ENCODE results near the gene PSG2. TPM values are rescaled to one million over a fixed set of nuclear protein-coding genes. Genes with fewer than 3 reads are reported as not detected.
"Not testable (repeated sequence)": the region's sequence is repeated elsewhere in the genome, so short reads cannot be mapped to it uniquely, and the experiment has no call there.

Gene PSG2
- total and polyA plus RNA-seq, 2 donors (not counting 3 experiments of a cell fraction or from before 2014, with no cell fraction given), result not detected

DNA sequence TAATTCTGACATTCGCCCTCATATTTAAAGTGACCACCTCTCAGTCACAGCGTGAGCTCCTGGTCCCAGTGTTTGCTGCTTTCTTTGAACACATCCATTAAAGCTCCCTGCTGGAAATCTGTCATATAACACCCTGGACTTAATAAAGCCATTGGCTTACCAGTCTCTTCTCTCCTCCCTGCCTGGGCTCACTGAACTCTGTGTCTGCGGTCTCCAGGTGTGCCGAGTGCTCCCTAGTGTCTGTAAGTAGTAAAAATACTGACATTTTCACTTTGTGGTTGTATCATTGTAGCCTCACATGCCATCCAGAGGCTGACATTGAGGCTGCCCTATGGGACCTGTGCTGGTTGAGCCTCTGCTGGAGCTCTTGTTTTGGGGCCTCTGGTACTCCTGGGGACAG lies 53.6 kb downstream of the PSG2 start:
- Histone ChIP-seq H3K4me2 (ENCODE audit: insufficient read depth, low read length) (no peak overlapping the region), H3K4me3 (replicated peaks in 1 of 3; ENCODE audit: insufficient read depth in 1 of 3, low read depth in 1 of 3, low read length in 3 of 3) (no peak overlapping the region), H3K27ac (ENCODE audit: insufficient read depth, low read depth, low read length) (no peak overlapping the region), H3K36me3 (ENCODE audit: control insufficient read depth in 2 of 2, extremely low read depth in 1 of 2, insufficient read depth in 2 of 2, low read length in 2 of 2) (no peaks in the 10 kb centered on the region), H3K9ac (replicated peaks; ENCODE audit: extremely low read depth, insufficient read depth, low read length) (no peak overlapping the region), H2AFZ (ENCODE audit: low read depth, low read length) (no peak overlapping the region), H3K4me1 (ENCODE audit: control insufficient read depth, extremely low read depth, insufficient read depth, low read length) (no peaks in the 10 kb centered on the region), H3K79me2 (ENCODE audit: control insufficient read depth, insufficient read depth, low read length) (no peaks in the 10 kb centered on the region), H3K9me3 (replicated peaks; ENCODE audit: control insufficient read depth, insufficient read depth, low read length) (no peaks in the 10 kb centered on the region), H3K9me1 (replicated peaks; ENCODE audit: control insufficient read depth, extremely low read depth, insufficient read depth, low read length) (no peaks in the 10 kb centered on the region), H4K20me1 (replicated peaks; ENCODE audit: control insufficient read depth, extremely low read depth, insufficient read depth, low read length) (no peaks in the 10 kb centered on the region), H3K27me3 (ENCODE audit: control insufficient read depth in 2 of 2, insufficient read depth in 2 of 2, low read length in 2 of 2) (no peaks in the 10 kb centered on the region)
- CTCF ChIA-PET, result no interaction called here
- dilution Hi-C loops (cut with MboI; ENCODE audit: extremely low pct_ligation_motif_present, low sequenced_read_pairs), result no loop called here
- no TSS peak for BruUV-seq (replicated peaks)
- POLR2A ChIA-PET, result no interaction called here
- FAIRE-seq (no peak), DNase-seq (ENCODE audit: low read depth, low spot score) (no peak)
- intact Hi-C loops (cut with micrococcal nuclease), result no loop called here
- TF ChIP-seq EZH2 (IDR thresholded peaks at IDR 0.05; ENCODE audit: borderline replicate concordance, low read depth, low read length, severe bottlenecking), result no peak
- TF ChIP-seq POLR2AphosphoS5 (IDR thresholded peaks at IDR 0.05; ENCODE audit: insufficient read depth, low read depth, low read length), result no peak
- TF ChIP-seq POLR2A (IDR thresholded peaks at IDR 0.05; ENCODE audit: low read depth, low read length), result no peak
- TF ChIP-seq MYC (IDR thresholded peaks at IDR 0.05; ENCODE audit: low read depth, low read length), result no peak

GRCh38 chr19:43027985-43028384 lies 54.5 kb downstream of the PSG2 start:
- H3K36me3 ChIP-seq (ENCODE audit: control insufficient read depth in 2 of 2, extremely low read depth in 1 of 2, insufficient read depth in 2 of 2, low read length in 2 of 2); dilution Hi-C loops (cut with MboI; ENCODE audit: extremely low pct_ligation_motif_present, low sequenced_read_pairs); H3K27ac ChIP-seq (ENCODE audit: insufficient read depth, low read depth, low read length); H3K4me3 ChIP-seq (replicated peaks in 1 of 3; ENCODE audit: insufficient read depth in 1 of 3, low read depth in 1 of 3, low read length in 3 of 3); intact Hi-C loops (cut with micrococcal nuclease); H3K9me3 ChIP-seq (replicated peaks; ENCODE audit: control insufficient read depth, insufficient read depth, low read length); H3K27me3 ChIP-seq (ENCODE audit: control insufficient read depth in 2 of 2, insufficient read depth in 2 of 2, low read length in 2 of 2); H3K4me2 ChIP-seq (ENCODE audit: insufficient read depth, low read length); BruUV-seq (replicated peaks); H3K4me1 ChIP-seq (ENCODE audit: control insufficient read depth, extremely low read depth, insufficient read depth, low read length); FAIRE-seq; H3K79me2 ChIP-seq (ENCODE audit: control insufficient read depth, insufficient read depth, low read length); DNase-seq (ENCODE audit: low read depth, low spot score); H3K9me1 ChIP-seq (replicated peaks; ENCODE audit: control insufficient read depth, extremely low read depth, insufficient read depth, low read length); H2AFZ ChIP-seq (ENCODE audit: low read depth, low read length); CTCF ChIA-PET; POLR2A ChIA-PET; H4K20me1 ChIP-seq (replicated peaks; ENCODE audit: control insufficient read depth, extremely low read depth, insufficient read depth, low read length); H3K9ac ChIP-seq (replicated peaks; ENCODE audit: extremely low read depth, insufficient read depth, low read length): not testable (repeated sequence)

DNA sequence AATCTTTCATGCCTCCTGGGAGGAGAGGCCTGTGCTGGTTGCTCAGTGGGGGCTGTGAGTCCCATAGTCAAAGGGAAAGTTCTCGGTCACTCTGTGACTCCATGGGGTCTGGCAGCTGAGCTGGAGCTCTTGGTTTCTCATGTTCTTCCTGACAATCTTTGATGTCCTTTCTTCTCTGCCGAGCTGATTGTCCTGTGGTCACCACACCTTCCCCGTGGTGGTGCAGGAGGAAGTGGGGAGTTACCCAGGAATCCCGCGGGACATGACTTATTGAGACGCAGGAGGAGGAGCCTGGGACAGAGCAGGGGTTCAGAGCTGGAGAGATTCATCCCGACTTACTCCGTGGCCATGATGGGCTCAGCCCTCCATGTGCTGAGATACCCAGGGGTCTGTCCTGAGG lies 55.4 kb downstream of the PSG2 start:
- H3K79me2 ChIP-seq (ENCODE audit: control insufficient read depth, insufficient read depth, low read length); H3K36me3 ChIP-seq (ENCODE audit: control insufficient read depth in 2 of 2, extremely low read depth in 1 of 2, insufficient read depth in 2 of 2, low read length in 2 of 2); H3K9me1 ChIP-seq (replicated peaks; ENCODE audit: control insufficient read depth, extremely low read depth, insufficient read depth, low read length); H3K4me1 ChIP-seq (ENCODE audit: control insufficient read depth, extremely low read depth, insufficient read depth, low read length); FAIRE-seq; dilution Hi-C loops (cut with MboI; ENCODE audit: extremely low pct_ligation_motif_present, low sequenced_read_pairs); H3K27ac ChIP-seq (ENCODE audit: insufficient read depth, low read depth, low read length); H3K27me3 ChIP-seq (ENCODE audit: control insufficient read depth in 2 of 2, insufficient read depth in 2 of 2, low read length in 2 of 2); H3K4me3 ChIP-seq (replicated peaks in 1 of 3; ENCODE audit: insufficient read depth in 1 of 3, low read depth in 1 of 3, low read length in 3 of 3); BruUV-seq (replicated peaks); H3K9ac ChIP-seq (replicated peaks; ENCODE audit: extremely low read depth, insufficient read depth, low read length); H2AFZ ChIP-seq (ENCODE audit: low read depth, low read length); intact Hi-C loops (cut with micrococcal nuclease); H3K9me3 ChIP-seq (replicated peaks; ENCODE audit: control insufficient read depth, insufficient read depth, low read length); H3K4me2 ChIP-seq (ENCODE audit: insufficient read depth, low read length); DNase-seq (ENCODE audit: low read depth, low spot score); POLR2A ChIA-PET; H4K20me1 ChIP-seq (replicated peaks; ENCODE audit: control insufficient read depth, extremely low read depth, insufficient read depth, low read length); CTCF ChIA-PET: not testable (repeated sequence)

DNA sequence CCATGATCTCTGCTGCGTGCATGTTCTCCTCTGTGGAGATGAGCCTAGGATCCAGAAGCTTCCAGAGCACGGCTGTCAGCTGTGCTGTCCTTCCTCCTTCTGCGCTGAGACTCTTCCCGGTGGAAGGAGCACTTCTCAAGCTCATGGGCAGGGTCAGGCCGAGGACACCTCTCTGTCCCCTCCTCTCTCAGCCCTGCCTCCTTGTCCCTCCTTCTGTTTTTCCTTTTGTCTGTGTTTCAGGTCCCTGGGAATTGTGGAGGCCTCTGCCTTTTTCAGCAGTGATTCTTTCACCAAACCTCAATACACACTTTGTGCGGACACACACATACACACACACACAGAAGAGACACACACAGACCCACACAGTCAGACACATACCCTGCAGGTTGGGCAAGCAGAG lies 56.1 kb downstream of the PSG2 start, which contains the start of gene PSG11:
TSS of gene PSG11 (minus strand) at position 101 of the 400 bp plus-strand sequence. CDS start at position 4, 97 bp downstream.
- H3K27ac ChIP-seq (ENCODE audit: insufficient read depth, low read depth, low read length); CTCF ChIA-PET; intact Hi-C loops (cut with micrococcal nuclease); H3K4me3 ChIP-seq (replicated peaks in 1 of 3; ENCODE audit: insufficient read depth in 1 of 3, low read depth in 1 of 3, low read length in 3 of 3); H3K4me2 ChIP-seq (ENCODE audit: insufficient read depth, low read length); H3K27me3 ChIP-seq (ENCODE audit: control insufficient read depth in 2 of 2, insufficient read depth in 2 of 2, low read length in 2 of 2); POLR2A ChIA-PET; FAIRE-seq; H2AFZ ChIP-seq (ENCODE audit: low read depth, low read length); H3K36me3 ChIP-seq (ENCODE audit: control insufficient read depth in 2 of 2, extremely low read depth in 1 of 2, insufficient read depth in 2 of 2, low read length in 2 of 2); H3K9ac ChIP-seq (replicated peaks; ENCODE audit: extremely low read depth, insufficient read depth, low read length); DNase-seq (ENCODE audit: low read depth, low spot score); BruUV-seq (replicated peaks); dilution Hi-C loops (cut with MboI; ENCODE audit: extremely low pct_ligation_motif_present, low sequenced_read_pairs); H3K9me3 ChIP-seq (replicated peaks; ENCODE audit: control insufficient read depth, insufficient read depth, low read length); H4K20me1 ChIP-seq (replicated peaks; ENCODE audit: control insufficient read depth, extremely low read depth, insufficient read depth, low read length); H3K9me1 ChIP-seq (replicated peaks; ENCODE audit: control insufficient read depth, extremely low read depth, insufficient read depth, low read length); H3K79me2 ChIP-seq (ENCODE audit: control insufficient read depth, insufficient read depth, low read length); H3K4me1 ChIP-seq (ENCODE audit: control insufficient read depth, extremely low read depth, insufficient read depth, low read length): not testable (repeated sequence)
